GM20431 (cell line): Measurements from ENCODE around the gene GBE1.
"Not testable (repeated sequence)": the region's sequence is repeated elsewhere in the genome, so short reads cannot be mapped to it uniquely, and the experiment has no call there.

Experiments used
- in situ Hi-C: fragments of 300-500 bp; cut with MseI, MboI; formaldehyde crosslinking; loops from one replicate; pipeline ENCODE4 v1.15.0; 2020; ENCODE audit warnings: low sequenced_read_pairs; ENCODE audit not compliant: unreplicated experiment

GBE1 gene

GRCh38 chr3:81758275-81758674 lies 3.2 kb downstream of the GBE1 start:
- in situ Hi-C loops: no loop called here

- in situ Hi-C loops: no loop called here
Observed at GRCh38 chr3:81753416-81754027, 7.9 kb downstream of the GBE1 start.

- in situ Hi-C loops: no loop called here
Observed at GRCh38 chr3:81752604-81753003, 8.8 kb downstream of the GBE1 start.

GRCh38 chr3:81749265-81749664 lies 12.2 kb downstream of the GBE1 start:
- in situ Hi-C loops: no loop called here

GRCh38 chr3:81747280-81747679 lies 14.2 kb downstream of the GBE1 start:
- in situ Hi-C loops: not testable (repeated sequence)

- in situ Hi-C loops: no loop called here
Observed at GRCh38 chr3:81744366-81744765, 17.1 kb downstream of the GBE1 start.

- in situ Hi-C loops: no loop called here
Observed at GRCh38 chr3:81743096-81744025, 18.1 kb downstream of the GBE1 start.

GRCh38 chr3:81742581-81742980 lies 18.9 kb downstream of the GBE1 start:
- in situ Hi-C loops: no loop called here

GRCh38 chr3:81741216-81741615 lies 20.2 kb downstream of the GBE1 start:
- in situ Hi-C loops: no loop called here

- in situ Hi-C loops: no loop called here
Observed at GRCh38 chr3:81740731-81741130, 20.7 kb downstream of the GBE1 start.

GRCh38 chr3:81735334-81735733 lies 26.1 kb downstream of the GBE1 start:
- in situ Hi-C loops: no loop called here

- in situ Hi-C loops: no loop called here
Observed at GRCh38 chr3:81734742-81735141, 26.7 kb downstream of the GBE1 start.

GRCh38 chr3:81732642-81733041 lies 28.8 kb downstream of the GBE1 start:
- in situ Hi-C loops: no loop called here

- in situ Hi-C loops: no loop called here
Observed at GRCh38 chr3:81728766-81729544, 32.5 kb downstream of the GBE1 start.

GRCh38 chr3:81726735-81727134 lies 34.7 kb downstream of the GBE1 start:
- in situ Hi-C loops: no loop called here

GRCh38 chr3:81726132-81726531 lies 35.3 kb downstream of the GBE1 start:
- in situ Hi-C loops: no loop called here

GRCh38 chr3:81723732-81724313 lies 37.6 kb downstream of the GBE1 start:
- in situ Hi-C loops: no loop called here

- in situ Hi-C loops: no loop called here
Observed at GRCh38 chr3:81718311-81718710, 43.1 kb downstream of the GBE1 start.

- in situ Hi-C loops: no loop called here
Observed at GRCh38 chr3:81716870-81717509, 44.5 kb downstream of the GBE1 start.

GRCh38 chr3:81713031-81713430 lies 48.4 kb downstream of the GBE1 start:
- in situ Hi-C loops: no loop called here
